ENCODE results near the gene SUMF1.

The SUMF1 gene

DNA sequence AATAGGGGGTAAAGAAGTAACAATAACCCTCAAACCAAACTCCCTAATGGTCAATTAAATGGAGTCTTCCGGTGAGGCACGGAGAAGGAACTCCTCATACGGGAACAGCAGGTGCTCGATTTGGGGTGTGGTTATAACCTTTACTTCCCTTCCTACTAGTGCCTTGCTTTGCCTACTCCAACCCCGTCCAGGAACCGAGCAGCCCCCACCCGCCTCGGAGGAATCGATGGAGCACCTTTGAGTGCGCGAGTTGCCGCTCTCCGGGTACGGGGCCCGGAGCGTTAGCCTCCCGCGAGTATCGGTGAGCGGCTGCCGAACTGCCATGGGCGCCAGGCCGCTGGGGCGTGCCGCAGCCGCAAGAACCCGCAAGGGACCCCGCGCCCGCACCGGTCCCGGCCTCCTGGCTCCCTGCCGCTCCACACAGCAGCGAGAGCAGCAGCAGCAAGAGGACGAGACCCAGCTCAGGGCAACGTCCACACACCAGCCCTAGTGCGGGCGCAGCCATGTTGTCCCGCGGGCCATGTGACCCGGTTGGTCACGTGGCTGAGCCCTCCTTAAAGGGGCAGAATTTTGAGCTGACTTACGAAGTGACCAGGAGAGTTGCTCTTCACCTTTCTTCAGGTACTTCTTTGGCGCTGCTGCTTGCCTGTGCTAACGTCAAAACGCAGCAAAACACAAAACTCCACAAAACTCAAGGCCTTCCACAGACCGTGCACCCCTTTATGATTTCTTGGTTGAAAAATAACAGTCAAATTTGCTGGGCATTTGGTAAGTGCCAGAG, at the start of gene SUMF1:
SUMF1 (minus strand) TSS at position 529 of the 781 bp plus-strand sequence; CDS start at position 505, 24 bp downstream.
- Histone ChIP-seq H3K27ac (ENCODE audit: low read depth, low read length) (peak within 1 kb of the TSS; percentile 91), H3K4me3 (ENCODE audit: low read depth, low read length) (peak within 1 kb of the TSS; percentile 95), H3K27me3 (ENCODE audit: control insufficient read depth, insufficient read depth, low read length) (no peaks in the 10 kb centered on the region; the same call in 1 of the 2 replicates), H3K9ac (ENCODE audit: low read depth, low read length) (peak within 1 kb of the TSS; percentile 94), H3K9me3 (ENCODE audit: control insufficient read depth, insufficient read depth, low read length) (no peaks in the 10 kb centered on the region), H3K36me3 (ENCODE audit: control insufficient read depth, insufficient read depth, low read length) (no peaks in the 10 kb centered on the region), H3K4me1 (ENCODE audit: control insufficient read depth, insufficient read depth, low read length) (no peaks in the 10 kb centered on the region)

DNA sequence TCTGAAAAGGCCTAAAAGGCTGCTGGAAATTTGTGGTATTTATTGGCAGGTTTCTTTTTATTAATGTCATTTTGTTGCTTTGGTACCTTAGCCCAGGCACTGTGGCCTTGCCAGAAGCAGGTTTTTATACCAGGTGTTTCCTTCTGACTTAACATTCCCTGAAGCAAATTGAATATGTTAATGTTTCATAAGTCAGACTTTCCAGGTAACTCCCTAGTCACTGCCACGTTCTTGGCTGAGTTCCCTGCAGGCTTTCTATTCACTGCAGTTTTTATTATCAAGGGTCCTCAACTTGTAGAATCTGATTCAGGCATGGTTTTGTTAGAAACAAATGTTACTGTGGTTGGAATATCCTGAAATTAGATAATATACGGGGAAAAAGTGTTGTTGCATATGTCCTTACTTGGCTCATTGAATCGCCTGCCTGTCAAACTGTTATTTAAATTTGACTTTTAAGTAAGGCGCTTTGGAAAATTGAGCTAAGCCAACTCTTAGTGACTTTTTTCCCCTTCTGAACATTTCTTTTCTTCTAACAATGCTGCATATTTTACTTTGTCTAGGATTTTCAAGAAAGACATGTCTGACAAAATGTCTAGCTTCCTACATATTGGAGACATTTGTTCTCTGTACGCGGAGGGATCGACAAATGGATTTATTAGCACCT, 49.0 kb upstream of the SUMF1 start:
- no peak overlapping the region for H3K9ac ChIP-seq (ENCODE audit: low read depth, low read length)
- H3K36me3 ChIP-seq (ENCODE audit: control insufficient read depth, insufficient read depth, low read length), result no peaks in the 10 kb centered on the region
- no peak overlapping the region for H3K27ac ChIP-seq (ENCODE audit: low read depth, low read length)
- H3K4me3 ChIP-seq (ENCODE audit: low read depth, low read length), result no peak overlapping the region
- no peaks in the 10 kb centered on the region for H3K9me3 ChIP-seq (ENCODE audit: control insufficient read depth, insufficient read depth, low read length)
- H3K27me3 ChIP-seq (ENCODE audit: control insufficient read depth, insufficient read depth, low read length), result no peaks in the 10 kb centered on the region
- H3K4me1 ChIP-seq (ENCODE audit: control insufficient read depth, insufficient read depth, low read length), result peaks cover 22% of the 10 kb centered on the region

DNA sequence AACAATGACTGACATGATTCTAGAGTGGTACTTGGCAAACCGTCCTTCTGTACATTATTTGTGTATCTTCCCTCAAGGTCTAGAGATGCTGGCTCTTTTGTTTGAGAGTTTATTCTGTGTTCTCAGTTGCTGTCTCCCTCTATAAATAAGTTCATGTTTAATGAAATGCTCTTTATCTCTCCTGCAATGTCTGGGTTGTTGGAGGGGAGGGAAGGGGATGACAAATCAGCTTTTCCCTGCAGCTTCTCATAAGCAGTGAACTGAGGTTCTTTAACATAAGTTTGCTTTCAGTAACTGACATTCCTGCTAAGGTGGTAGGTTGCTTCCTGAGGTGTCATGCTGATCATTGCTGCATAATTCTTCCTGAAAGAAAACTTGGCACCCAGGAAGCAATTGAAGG, 47.8 kb upstream of the SUMF1 start:
- no peak overlapping the region for H3K4me3 ChIP-seq (ENCODE audit: low read depth, low read length)
- H3K9ac ChIP-seq (ENCODE audit: low read depth, low read length), result no peak overlapping the region
- H3K36me3 ChIP-seq (ENCODE audit: control insufficient read depth, insufficient read depth, low read length), result no peaks in the 10 kb centered on the region
- H3K9me3 ChIP-seq (ENCODE audit: control insufficient read depth, insufficient read depth, low read length), result no peaks in the 10 kb centered on the region
- no peaks in the 10 kb centered on the region for H3K27me3 ChIP-seq (ENCODE audit: control insufficient read depth, insufficient read depth, low read length)
- peaks cover 22% of the 10 kb centered on the region for H3K4me1 ChIP-seq (ENCODE audit: control insufficient read depth, insufficient read depth, low read length)
- no peak overlapping the region for H3K27ac ChIP-seq (ENCODE audit: low read depth, low read length)

DNA sequence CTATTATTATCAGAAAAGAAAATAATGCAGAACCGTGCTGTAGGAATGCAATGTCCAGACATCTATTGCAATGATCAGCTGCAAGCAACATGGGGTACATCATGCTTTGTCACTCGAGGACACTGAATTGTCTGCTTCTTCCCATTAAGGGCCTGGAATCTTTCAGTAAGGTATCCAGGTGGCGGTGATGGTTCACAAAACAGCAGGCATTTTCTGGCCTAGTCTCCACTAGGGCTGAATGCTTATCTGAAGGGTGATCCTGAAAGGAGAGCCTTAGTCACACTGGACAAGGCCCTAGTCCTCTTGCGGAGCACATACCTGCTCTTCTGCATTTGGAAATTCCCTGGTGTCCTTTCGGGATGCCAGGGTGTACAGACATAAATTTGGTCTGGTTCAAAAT, 47.3 kb upstream of the SUMF1 start:
- no peaks in the 10 kb centered on the region for H3K36me3 ChIP-seq (ENCODE audit: control insufficient read depth, insufficient read depth, low read length)
- no peak overlapping the region for H3K27ac ChIP-seq (ENCODE audit: low read depth, low read length)

DNA sequence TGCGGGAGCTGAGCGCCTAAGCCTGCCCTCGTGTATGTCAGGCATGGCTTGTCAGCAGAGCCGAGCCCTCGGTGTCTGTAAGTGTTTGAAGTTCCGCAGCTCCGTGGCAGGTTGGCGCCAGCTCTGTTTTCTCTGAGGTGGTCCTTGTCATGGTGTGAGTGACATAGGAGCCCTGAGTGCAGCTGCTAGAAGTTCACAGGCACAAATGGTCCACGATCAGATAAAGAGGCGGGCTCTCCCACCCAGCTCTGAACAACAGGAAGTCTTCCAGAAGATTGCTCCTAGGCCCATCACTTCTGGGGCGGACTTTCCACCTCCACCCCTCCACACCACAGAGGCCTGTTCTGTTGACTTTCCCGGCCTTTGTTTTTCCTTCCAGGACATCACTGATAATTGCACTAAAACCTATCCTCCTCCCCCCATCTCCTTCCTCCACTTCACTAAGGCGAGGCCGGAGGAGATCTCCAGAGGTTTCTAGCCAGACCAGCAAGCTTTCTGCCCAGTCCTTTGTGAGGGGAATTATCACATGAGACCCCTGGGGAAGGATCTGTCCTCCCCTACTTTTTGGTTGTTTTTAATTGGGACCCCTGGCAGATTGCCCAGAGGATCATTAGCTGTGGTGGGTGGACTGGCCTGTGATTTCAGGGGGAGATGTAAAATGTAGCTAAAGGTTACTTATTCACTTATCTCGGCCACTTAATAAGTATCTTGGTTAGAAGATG, 46.0 kb upstream of the SUMF1 start:
- Histone ChIP-seq H3K27ac (ENCODE audit: low read depth, low read length) (no peak overlapping the region), H3K4me3 (ENCODE audit: low read depth, low read length) (no peak overlapping the region)

More for the DNA sequence above, 47.3 kb upstream of the SUMF1 start:
- Histone ChIP-seq H3K4me3 (ENCODE audit: low read depth, low read length) (no peak overlapping the region), H3K27me3 (ENCODE audit: control insufficient read depth, insufficient read depth, low read length) (no peaks in the 10 kb centered on the region), H3K9ac (ENCODE audit: low read depth, low read length) (no peak overlapping the region), H3K4me1 (ENCODE audit: control insufficient read depth, insufficient read depth, low read length) (peaks cover 22% of the 10 kb centered on the region), H3K9me3 (ENCODE audit: control insufficient read depth, insufficient read depth, low read length) (no peaks in the 10 kb centered on the region)

DNA sequence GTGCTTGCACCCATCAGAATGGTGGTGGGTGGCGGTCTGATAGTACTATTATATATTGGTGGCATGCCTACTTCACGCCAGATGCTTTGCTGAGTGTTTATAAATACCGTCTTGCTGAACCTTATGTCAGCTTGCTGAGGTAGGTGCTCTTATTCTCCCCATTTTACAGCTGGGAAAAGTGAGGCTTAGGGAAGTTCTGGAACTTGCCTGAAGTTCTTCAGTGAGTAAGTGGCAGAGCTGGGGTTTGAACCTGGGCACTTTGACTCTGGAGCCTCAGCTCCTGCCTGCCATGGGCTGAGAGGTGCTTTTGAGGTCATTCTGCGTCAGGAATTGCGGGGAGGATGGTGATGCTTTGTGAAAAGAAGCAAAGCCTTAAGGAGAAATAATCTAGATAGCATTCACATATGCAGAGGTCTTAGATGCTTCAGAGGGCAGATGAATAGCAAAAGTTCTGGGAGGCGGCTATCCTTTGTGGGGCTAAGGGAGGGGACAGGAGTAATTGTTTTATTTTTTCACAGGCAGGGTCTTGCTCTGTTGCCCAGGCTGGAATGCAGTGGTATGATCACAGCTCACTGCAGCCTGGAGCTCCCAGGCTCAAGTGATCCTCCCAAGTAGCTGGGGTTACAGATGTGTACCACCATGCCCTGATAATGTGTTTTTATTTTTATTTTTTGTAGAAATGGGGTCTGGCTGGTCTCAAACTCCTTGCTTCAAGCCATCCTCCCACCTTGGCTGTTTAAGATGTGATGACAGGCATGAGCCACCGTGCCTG, 44.6 kb upstream of the SUMF1 start:
- Histone ChIP-seq H3K4me3 (ENCODE audit: low read depth, low read length) (no peak overlapping the region), H3K36me3 (ENCODE audit: control insufficient read depth, insufficient read depth, low read length) (no peaks in the 10 kb centered on the region), H3K27me3 (ENCODE audit: control insufficient read depth, insufficient read depth, low read length) (no peaks in the 10 kb centered on the region), H3K27ac (ENCODE audit: low read depth, low read length) (no peak overlapping the region), H3K9ac (ENCODE audit: low read depth, low read length) (no peak overlapping the region), H3K9me3 (ENCODE audit: control insufficient read depth, insufficient read depth, low read length) (no peaks in the 10 kb centered on the region), H3K4me1 (ENCODE audit: control insufficient read depth, insufficient read depth, low read length) (peaks cover 28% of the 10 kb centered on the region)

More for the DNA sequence above, 46.0 kb upstream of the SUMF1 start:
- no peaks in the 10 kb centered on the region for H3K9me3 ChIP-seq (ENCODE audit: control insufficient read depth, insufficient read depth, low read length)
- H3K27me3 ChIP-seq (ENCODE audit: control insufficient read depth, insufficient read depth, low read length), result no peaks in the 10 kb centered on the region
- H3K9ac ChIP-seq (ENCODE audit: low read depth, low read length), result no peak overlapping the region
- H3K4me1 ChIP-seq (ENCODE audit: control insufficient read depth, insufficient read depth, low read length), result peaks cover 26% of the 10 kb centered on the region
- H3K36me3 ChIP-seq (ENCODE audit: control insufficient read depth, insufficient read depth, low read length), result no peaks in the 10 kb centered on the region

DNA sequence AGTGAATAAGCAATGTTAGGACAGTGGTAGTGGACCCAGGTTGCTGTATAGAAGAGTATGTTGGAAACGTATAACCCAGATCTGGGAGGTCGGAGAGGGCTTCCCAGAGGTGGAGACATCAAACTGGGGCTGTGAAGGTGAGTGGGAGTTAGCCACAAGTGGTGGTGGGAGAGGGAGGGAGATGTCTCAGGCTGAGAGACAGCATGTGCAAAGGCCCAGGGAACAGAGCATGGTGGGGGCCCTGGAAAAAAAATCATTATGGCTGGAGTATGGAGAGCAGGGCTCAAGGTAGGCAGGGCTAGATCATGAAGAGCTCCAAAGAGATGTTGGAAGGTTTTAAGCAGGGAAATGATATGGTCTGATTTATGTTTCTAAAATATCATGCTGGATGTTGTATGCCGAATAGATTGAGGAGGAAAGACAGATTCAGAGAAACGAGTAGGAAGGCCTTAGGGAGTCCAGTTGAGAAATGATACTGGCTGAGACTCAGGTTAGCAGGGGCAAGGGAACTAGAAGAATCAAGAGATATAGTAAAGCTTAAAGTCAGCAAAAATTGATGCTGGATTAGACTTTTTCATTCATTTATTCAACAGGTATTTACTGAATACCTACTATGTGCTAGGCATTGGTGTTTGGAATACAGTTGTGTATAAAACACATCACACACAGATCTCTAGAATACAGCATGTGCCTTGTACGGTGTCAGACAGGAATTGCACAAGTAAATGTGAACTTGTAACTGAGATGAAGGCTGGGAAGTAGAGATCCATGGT, 43.1 kb upstream of the SUMF1 start:
- no peaks in the 10 kb centered on the region for H3K27me3 ChIP-seq (ENCODE audit: control insufficient read depth, insufficient read depth, low read length)
- no peak overlapping the region for H3K27ac ChIP-seq (ENCODE audit: low read depth, low read length)
- H3K4me3 ChIP-seq (ENCODE audit: low read depth, low read length), result no peak overlapping the region
- no peaks in the 10 kb centered on the region for H3K9me3 ChIP-seq (ENCODE audit: control insufficient read depth, insufficient read depth, low read length)
- peaks cover 18% of the 10 kb centered on the region for H3K4me1 ChIP-seq (ENCODE audit: control insufficient read depth, insufficient read depth, low read length)
- H3K36me3 ChIP-seq (ENCODE audit: control insufficient read depth, insufficient read depth, low read length), result no peaks in the 10 kb centered on the region
- no peak overlapping the region for H3K9ac ChIP-seq (ENCODE audit: low read depth, low read length)

DNA sequence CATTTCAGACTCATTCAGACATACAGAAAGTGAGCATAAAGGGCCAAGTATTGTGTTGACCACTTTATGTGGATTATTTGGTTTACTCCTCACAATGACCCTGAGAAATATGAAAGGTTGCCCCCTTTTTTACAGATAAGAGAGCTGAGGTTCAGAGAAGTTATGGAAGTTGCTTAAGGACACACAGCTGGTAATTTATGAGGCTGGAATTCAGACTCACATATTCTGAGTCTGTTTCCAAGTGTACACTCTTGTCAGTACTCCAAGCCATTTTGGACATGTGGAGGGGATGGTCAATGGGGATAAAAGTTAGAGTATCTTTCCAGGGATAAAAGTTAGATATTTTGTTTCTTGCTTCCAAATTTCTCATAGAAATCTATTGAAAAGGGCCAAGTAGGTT, 42.0 kb upstream of the SUMF1 start:
- no peak overlapping the region for H3K9ac ChIP-seq (ENCODE audit: low read depth, low read length)
- no peaks in the 10 kb centered on the region for H3K36me3 ChIP-seq (ENCODE audit: control insufficient read depth, insufficient read depth, low read length)
- H3K4me3 ChIP-seq (ENCODE audit: low read depth, low read length), result no peak overlapping the region
- H3K4me1 ChIP-seq (ENCODE audit: control insufficient read depth, insufficient read depth, low read length), result peaks cover 10% of the 10 kb centered on the region; the same call in 1 of the 2 replicates
- no peak overlapping the region for H3K27ac ChIP-seq (ENCODE audit: low read depth, low read length)
- no peaks in the 10 kb centered on the region for H3K27me3 ChIP-seq (ENCODE audit: control insufficient read depth, insufficient read depth, low read length)
- H3K9me3 ChIP-seq (ENCODE audit: control insufficient read depth, insufficient read depth, low read length), result no peaks in the 10 kb centered on the region

DNA sequence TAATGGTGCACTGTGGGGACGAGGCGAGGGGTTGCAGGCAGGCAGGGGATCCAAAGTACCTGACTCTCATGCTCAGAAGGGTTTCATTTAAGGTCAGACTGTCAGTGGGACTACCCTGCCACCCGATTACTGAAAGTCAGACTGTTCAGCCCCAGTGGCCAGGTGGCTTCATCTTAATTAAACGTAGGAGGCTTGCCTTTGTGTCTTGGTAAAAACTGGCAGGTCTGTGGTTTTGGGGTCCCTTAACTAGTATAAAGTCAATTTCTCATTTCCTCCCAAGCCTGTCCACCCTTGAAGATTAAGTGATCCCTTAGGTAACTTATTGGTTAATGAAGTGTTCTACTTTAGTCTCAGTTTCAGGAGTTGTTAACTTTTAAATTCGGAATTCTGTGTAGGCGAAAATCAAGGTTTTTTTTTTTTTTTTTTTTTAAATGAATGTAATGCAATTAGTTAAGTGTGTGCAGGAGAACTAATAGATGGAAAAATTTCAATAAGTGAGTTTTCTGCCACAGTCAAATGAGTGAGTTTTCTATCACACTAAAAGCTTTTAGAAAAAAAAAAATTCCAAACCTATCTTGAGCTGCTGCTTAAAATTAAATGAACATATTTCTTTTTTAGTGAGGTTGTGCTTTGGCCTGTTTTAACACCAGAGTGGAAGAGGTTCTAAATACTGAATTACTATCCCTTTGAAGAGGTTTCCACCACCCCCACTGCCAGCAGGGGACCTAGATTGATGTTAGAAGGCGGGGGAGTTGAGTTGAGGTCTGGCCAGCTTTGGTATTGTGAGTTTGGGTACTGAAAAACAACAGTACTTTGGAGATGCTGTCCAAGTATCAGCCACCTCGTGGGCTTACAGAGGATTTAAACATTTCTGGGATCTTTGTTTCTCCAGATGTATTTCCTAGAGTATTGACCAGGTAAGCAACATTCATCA, 41.2 kb upstream of the SUMF1 start:
- Histone ChIP-seq H3K9me3 (ENCODE audit: control insufficient read depth, insufficient read depth, low read length) (no peaks in the 10 kb centered on the region), H3K9ac (ENCODE audit: low read depth, low read length) (no peak overlapping the region), H3K27ac (ENCODE audit: low read depth, low read length) (no peak overlapping the region), H3K36me3 (ENCODE audit: control insufficient read depth, insufficient read depth, low read length) (no peaks in the 10 kb centered on the region), H3K4me3 (ENCODE audit: low read depth, low read length) (no peak overlapping the region), H3K4me1 (ENCODE audit: control insufficient read depth, insufficient read depth, low read length) (peaks cover 9% of the 10 kb centered on the region; the same call in 1 of the 2 replicates), H3K27me3 (ENCODE audit: control insufficient read depth, insufficient read depth, low read length) (no peaks in the 10 kb centered on the region)
